LNCaP clone FGC (cell line): ENCODE measurements around the gene BCAM.
A peak's percentile ranks its signal among the peaks of the same experiment; 100 is the strongest.
"Not testable (repeated sequence)": the region's sequence is repeated elsewhere in the genome, so short reads cannot be mapped to it uniquely, and the experiment has no call there.

Source experiments
- DNase-seq: peaks from one replicate; pipeline ENCODE4 v3.0.0-alpha.2; 2011; ENCODE audit warnings: low read depth
- H3K4me3 ChIP-seq: 2 replicates; pipeline ENCODE4 v1.5.1; 2011; ENCODE audit warnings: mild to moderate bottlenecking, low read depth, low read length, control low read depth
- TF ChIP-seq, protein P1 (sequence below): IDR thresholded peaks from 2 replicates; pipeline ENCODE4 v1.5.1; 2012; ENCODE audit warnings: mild to moderate bottlenecking; ENCODE audit not compliant: control insufficient read depth, insufficient read depth; ENCODE audit errors: extremely low read depth

Gene BCAM

DNA sequence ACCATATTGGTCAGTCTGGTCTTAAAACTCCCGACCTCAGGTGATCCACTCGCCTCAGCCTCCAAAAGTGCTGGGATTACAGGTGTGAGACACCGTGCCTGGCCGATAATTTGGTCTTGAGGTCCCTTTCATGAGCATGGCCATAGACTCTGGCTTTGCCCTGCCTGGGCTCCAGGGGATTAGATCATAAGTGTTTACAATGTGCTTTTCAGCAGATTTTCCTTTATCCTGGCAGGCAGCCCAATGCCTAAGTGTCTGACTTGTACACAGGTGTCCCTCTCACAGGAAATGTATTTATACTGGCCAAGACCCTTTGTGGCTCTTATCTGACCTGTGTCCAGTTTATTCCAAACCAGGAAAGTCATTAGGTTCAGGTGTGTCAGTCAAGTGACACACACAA, 15.9 kb downstream of the BCAM start:
- TF ChIP-seq, protein P1, sequence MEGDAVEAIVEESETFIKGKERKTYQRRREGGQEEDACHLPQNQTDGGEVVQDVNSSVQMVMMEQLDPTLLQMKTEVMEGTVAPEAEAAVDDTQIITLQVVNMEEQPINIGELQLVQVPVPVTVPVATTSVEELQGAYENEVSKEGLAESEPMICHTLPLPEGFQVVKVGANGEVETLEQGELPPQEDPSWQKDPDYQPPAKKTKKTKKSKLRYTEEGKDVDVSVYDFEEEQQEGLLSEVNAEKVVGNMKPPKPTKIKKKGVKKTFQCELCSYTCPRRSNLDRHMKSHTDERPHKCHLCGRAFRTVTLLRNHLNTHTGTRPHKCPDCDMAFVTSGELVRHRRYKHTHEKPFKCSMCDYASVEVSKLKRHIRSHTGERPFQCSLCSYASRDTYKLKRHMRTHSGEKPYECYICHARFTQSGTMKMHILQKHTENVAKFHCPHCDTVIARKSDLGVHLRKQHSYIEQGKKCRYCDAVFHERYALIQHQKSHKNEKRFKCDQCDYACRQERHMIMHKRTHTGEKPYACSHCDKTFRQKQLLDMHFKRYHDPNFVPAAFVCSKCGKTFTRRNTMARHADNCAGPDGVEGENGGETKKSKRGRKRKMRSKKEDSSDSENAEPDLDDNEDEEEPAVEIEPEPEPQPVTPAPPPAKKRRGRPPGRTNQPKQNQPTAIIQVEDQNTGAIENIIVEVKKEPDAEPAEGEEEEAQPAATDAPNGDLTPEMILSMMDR = no peak
- no peak overlapping the region for H3K4me3 ChIP-seq
- DNase-seq = no peak

DNA sequence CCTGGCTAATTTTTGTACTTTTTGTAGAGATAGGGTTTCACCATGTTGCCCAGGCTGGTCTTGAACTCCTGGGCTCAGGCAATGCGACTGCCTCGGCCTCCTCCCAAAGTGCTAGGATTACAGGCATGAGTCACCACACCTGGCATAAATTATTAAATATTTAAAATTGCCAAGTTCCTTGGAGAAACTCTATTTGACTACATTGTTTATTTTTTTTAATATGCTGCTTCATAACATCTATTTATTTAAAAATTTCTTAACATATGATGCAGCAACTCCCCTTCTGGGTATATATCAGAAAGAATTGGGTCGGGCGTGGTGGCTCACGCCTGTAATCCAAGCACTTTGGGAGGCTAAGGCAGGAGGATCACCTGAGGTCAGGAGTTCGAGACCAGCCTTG, 24.0 kb downstream of the BCAM start:
- H3K4me3 ChIP-seq, DNase-seq: not testable (repeated sequence)

DNA sequence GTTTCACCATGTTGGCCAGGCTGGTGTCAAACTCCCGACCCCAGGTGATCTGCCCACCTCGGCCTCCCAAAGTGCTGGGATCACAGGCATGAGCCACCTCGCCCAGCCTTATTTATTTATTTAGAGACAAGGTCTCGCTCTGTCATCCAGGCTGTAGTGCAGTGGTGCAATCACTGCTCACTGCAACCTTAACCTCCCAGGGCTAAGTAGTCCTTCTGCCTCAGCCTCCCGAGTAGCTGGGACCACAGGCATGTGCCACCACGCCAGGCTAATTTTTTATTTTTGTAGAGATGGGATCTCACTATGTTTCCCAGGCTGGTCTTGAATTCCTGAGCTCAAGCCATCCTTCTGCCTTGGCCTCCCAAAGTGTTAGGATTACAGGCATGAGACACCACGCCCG, 25.5 kb downstream of the BCAM start:
- not testable (repeated sequence) for H3K4me3 ChIP-seq, DNase-seq

DNA sequence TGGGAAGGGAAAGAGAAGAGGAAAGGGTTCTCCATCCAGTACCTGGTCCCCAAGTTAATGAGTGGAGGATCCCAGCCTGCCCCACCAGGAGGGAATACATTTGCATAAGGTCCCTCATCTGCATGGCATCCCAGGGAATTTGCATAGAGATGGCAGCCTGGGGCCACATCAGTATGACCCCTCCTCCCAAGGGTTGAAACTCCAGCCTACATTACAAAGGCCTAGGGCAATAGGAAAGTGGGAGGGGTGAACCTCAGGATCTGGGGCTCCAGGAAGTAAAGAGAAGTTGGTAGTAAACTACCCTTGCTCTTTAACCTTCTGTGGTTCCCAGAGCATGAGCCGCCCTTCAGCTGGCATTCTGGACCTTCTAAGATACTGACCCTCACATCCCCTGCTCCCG, 30.4 kb downstream of the BCAM start:
- H3K4me3 ChIP-seq = no peak overlapping the region
- DNase-seq = no peak
- TF ChIP-seq, protein P1 = no peak

DNA sequence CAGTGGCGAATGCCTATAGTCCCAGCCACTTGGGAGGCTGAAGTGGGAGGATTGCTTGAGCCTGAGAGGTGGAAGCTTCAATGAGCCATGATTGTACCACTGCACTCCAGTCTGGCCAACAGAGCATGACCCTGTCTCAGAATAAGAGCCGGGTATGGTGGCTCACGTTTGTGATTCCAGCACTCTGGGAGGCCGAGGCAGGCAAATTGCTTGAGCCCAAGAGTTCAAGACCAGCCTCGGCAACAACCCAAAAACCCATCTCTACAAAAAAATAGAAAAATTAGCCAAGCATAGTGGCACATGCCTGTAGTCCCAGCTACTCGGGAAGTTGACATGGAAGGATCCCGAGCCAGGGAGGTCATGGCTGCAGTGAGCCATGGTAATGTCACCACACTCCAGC, 31.9 kb downstream of the BCAM start:
- no peak for DNase-seq
- TF ChIP-seq, protein P1 = no peak
- H3K4me3 ChIP-seq = no peak overlapping the region

DNA sequence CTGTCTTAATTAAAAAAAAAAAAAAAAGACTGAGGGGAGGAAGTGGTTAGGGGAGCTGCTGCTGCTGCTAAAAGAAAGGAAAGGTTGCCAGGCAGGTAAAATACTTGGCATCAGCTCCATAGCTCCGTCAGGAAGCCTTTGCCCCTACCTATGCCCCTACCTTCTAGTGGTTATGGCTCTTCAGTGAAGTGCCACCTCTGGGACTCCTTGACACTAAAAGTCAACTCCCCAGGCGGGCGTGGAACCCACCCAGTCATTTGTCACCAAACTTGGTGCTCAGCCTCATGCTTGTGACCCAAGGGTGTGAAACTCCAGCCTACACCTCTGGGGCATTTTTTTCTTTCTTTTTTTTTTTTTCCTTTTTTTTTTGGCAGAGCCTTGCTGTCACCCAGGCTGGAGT, 32.3 kb downstream of the BCAM start:
- no peak for DNase-seq
- TF ChIP-seq, protein P1 = no peak
- H3K4me3 ChIP-seq = no peak overlapping the region

DNA sequence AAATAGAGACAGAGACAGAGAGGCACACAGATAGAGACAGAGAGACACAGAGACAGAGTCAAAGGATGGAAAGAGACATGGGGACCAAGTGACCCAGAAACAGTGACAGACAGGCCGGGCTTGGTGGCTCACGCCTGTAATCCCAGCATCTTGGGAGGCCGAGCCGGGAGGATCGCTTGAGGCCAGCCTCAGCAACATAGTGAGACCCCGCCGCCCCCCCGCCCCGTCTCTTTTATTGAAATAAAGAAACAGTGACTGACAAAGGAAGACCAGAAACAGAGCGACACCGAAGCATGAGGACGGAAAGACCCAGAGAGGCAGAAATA, 36.3 kb downstream of the BCAM start:
- H3K4me3 ChIP-seq = peak overlapping the region; percentile 40
- TF ChIP-seq, protein P1 = no peak

DNA sequence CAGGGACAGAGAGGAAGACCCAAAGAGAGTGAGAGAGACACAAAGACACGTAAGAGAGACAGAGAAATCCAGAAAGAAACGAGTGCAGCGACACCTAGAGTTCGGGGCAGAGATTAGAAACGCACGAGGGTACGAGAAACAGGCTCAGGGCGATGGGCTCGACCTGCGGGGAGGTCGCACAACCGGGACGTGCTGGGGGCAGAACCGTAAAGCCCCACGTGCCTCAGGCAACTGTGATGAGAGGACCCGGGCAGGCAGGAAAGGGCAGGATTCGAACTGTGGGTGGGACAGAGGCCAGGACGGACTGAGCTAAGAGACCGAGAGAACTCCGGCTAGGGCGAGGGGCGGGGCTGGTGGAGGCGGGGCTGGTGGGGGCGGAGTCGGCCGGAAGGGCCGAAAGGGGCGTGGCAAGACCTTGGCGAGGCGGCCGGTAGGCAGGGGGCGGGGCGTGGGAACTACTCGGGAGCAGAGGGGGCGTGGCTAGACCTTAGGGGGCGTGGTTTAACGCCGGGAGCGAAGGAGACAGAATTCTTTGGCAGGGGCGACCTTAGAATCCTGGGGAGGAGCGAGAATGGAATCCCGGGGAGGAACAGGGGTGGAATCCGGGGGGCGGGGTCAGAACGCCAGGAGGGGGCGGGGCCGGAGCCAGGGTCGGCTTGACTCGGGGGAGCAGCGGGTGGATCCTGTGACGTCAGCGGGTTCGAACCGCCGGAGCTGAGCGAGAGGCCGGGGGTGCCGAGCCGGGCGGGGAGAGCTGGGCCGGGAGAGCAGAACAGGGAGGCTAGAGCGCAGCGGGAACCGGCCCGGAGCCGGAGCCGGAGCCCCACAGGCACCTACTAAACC, 36.9 kb downstream of the BCAM start, which contains the start of gene NECTIN2:
NECTIN2 (plus strand) TSS at position 686 of the 843 bp plus-strand sequence. CDS start 229 bp downstream, outside the sequence.
- TF ChIP-seq, protein P1 = peak; percentile 54
- peak within 1 kb of the TSS; percentile 83 for H3K4me3 ChIP-seq
- DNase-seq = peak; percentile 75

More for the DNA sequence above, 36.3 kb downstream of the BCAM start:
- no peak for DNase-seq
